Measurements from ENCODE around the gene SLAMF1. TPM values are rescaled to one million over a fixed set of nuclear protein-coding genes. Genes with fewer than 3 reads are reported as not detected.

The SLAMF1 gene
- polyA plus RNA-seq, 1 donor: not detected

DNA sequence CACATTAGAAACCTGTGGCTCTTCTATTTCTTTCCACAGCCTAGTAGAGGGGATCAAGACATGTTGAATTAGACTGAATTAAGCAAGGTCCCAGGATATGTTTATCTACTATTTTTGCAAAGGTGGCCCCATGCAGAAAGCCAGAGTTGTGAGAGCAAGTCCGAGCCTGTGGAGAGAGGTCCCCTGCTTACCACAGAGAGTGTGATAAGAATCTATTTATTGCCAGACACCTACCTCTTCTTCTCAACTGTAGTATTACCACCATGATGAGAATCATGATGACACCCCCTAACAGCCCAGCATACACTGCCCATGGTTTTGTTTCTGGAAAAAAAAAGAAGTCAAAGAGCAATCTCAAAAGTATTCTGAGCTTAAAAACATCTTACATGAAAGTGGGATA, 23.0 kb downstream of the SLAMF1 start:
- no peak for DNase-seq

DNA sequence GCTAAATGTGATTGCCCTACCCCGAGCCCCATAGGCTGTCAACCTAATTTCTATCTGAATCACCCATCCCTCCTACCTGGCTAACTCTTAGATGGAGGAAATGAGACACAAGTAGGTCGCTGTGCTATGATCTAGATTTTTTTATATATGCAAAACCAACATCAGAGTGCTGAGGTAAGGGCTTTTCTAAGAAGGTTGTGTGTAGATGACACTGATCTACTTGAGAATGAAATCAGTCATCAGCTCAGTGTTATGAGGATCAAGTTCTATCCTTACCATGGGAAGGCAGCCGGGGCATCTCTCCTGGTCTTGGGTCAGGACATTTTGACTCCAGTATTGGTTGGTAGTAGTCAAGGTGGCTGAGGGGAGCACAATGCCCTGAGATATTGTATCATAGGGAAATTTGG, 23.6 kb downstream of the SLAMF1 start:
- no peak for DNase-seq

DNA sequence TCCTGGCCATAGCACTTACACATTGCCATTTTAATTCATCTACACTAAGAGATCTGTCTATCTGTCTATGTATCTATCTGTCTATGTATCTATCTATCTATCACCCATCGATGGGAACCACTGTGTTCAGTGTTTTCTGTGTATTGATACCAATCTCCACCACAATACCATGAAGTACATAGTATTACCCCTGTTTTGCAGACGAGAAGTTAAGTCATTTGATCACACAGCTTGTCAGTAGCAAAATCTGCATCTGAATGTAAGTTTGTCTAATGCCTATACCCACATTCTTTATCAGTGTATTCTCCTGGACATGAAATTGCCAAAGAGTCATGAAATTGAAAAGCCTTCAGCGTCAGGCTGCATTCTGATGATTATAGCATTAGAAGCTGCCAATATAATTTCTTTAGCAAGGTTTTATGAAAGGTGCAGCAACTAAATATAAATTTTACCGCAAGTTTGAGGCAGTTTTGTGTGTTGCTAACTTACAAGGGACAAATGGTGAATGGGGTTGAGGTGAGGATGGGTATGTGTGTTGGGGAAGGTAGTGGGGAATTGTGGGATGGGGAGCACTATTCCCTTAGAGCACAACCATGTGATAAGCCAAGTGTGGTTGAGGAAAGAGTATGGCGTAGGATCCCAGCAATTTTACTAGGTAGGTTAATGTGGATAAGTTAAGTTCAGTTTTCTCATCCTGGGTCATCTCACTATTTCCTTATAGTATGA, 24.2 kb downstream of the SLAMF1 start:
- no peak for DNase-seq

DNA sequence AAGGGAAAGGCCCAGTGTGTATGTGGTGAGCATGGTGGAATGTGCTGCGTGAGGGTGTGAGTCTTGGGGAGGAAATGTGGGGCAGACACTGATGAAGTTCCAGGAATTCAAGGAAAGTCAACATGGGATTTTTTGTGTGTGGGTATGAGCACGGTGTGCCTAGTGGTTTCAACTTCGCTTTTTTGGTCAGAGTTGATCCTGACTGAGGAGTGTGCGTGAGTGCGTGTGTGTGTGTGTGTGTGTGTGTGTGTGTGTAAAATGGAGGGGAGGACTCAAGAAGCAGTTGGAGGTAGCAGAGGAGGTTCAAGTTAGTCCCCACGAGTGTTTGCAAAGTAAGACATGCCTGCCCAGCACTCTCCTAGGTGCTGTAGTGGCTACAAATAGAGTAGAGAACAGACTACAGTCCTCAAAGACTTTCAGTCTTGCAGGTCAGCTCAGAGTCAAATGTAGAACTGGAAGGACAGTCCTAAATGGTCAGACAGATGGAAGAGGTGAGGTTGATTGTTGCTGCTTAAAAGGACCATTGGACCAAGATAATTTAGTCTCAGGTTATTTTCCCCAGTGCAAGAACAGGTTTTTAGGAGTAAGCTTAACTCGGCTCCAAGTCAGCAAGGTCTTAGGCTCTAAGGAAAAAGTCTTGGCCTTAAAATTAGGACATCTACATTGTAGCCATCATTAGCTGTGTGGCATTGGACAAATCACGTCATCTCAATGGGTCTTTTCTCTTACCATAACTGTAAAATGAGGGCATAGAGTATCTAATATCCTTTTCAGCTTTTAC, 25.0 kb downstream of the SLAMF1 start:
- no peak for DNase-seq

DNA sequence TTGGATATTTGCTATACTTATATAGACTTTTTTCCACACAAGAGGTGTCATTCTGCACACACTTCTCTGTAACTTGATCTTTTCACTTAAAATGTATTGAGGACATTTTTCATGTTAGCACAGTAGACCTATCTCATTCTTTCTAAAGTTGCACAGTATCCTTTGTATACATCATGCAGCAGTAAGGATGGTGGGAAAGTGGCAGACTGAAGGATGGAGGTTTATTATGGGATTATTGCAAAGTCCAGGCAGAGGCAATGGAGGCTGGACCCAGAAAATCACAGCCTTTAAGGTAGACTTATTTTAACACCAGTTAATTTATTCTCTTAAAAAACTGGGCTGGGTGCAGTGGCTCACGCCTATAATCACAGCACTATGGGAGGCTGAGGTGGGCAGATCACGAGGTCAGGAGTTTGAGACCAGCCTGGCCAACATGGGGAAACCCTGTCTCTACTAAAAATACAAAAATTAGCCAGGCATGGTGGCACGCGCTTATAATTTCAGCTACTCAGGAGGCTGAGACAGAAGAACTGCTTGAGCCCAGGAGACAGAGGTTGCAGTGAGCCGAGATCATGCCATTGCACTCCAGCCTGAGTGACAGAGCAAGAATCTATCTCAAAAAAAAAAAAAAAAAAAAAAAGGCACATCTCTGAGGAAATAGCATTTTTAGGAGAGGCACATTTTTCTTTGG, 25.8 kb downstream of the SLAMF1 start:
- DNase-seq: no peak

DNA sequence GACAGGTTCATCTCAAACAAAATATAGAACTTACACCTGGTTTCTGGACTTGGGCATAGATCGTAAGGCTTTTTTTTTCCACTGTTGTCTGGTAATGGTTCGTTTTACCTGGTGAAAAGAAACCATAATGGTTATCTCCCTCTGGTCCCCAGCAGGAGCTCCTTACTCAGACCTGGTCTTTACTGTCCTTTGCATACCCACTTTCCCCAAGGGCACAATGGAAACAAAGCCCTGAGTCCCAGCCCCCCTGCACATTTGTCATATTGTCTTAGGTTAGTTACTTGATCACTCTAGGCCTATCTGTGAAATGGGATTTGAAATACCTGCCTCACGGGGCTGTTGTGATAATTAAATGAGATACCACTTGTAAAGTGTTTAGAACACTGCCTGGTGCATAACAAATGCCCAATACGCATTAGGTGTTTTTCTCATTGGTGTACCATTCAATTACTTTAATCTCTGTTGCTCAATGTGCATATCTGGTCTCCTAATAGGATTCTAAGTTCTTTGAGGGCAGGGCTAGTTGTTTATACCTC, 27.0 kb downstream of the SLAMF1 start:
- DNase-seq: no peak

DNA sequence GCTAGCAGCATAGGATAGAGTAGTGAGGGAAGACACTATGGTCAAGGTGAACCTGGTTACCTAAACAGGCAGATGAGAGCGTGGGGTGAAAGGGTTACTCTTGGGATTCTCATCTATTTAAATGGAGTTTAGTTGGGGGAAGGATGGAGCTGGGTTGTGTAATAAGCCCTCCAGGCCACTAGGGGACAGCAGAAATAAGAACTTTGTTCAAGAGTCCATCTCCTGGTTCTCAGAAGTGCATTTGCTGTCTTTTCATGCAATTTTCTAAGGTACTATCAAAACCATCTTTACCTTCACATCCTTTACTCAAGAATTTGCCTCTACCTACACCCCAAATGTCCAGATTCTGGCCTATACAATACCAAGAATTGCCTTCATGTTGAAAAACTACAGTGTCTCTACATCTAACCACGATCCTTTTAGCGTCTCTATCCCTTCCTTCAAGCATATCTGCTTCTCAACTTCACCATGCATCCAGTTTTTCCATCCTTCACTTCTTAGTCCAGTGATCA, 28.0 kb downstream of the SLAMF1 start:
- DNase-seq: no peak

DNA sequence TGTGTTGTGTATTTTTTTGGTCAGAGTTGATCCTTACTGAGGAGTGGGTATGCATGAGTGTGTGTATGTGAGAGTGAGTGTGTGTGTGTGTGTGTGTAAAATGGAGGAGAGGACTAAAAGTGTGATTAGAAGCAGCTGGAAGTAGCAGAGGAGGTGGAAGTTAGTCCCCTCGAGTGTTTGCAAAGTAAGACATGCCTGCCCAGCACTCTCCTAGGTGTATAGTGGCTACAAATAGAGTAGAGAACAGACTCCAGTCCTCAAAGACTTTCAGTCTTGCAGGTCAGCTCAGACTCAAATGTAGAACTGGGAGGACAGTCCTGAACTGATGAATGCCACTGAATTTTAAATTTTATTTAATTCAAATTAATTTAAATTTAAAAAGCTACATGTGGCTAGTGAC, 28.5 kb downstream of the SLAMF1 start:
- DNase-seq: no peak

DNA sequence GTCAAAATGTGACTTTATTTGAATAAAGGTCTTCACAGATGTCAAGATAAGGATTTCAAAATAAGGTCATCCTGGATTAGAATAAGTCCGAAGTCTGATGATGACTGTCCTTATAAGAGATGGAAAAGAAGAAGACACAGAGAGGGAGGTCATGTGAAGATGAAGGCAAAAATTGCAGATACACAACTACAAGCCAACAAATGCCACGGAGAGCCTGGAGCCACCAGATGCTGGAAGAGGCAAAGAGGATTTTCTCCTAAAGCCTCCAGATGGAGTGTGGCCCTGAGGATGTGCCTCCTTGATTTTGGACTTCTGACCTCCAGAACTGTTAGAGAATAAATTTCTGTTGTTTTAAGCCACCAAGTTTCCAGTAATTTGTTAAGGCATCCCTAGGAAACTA, 31.2 kb downstream of the SLAMF1 start:
- DNase-seq: no peak

DNA sequence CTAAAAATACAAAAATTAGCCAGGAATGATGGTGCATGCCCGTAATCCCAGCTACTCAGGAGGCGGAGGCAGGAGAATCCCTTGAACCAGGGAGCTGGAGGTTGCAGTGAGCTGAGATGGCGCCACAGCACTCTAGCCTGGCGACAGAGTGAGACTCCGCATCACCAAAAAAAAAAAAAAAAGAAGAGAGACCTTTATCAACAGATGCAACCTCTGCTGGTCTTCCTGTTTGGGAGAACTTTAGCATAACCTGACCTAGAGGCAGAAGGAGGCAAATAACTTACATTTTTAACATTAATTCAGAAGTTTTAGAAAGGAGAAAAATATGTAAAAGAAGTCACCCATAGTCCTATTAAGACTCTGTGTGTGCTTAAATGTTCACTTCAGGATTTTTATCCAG, 32.4 kb downstream of the SLAMF1 start:
- no peak for DNase-seq

DNA sequence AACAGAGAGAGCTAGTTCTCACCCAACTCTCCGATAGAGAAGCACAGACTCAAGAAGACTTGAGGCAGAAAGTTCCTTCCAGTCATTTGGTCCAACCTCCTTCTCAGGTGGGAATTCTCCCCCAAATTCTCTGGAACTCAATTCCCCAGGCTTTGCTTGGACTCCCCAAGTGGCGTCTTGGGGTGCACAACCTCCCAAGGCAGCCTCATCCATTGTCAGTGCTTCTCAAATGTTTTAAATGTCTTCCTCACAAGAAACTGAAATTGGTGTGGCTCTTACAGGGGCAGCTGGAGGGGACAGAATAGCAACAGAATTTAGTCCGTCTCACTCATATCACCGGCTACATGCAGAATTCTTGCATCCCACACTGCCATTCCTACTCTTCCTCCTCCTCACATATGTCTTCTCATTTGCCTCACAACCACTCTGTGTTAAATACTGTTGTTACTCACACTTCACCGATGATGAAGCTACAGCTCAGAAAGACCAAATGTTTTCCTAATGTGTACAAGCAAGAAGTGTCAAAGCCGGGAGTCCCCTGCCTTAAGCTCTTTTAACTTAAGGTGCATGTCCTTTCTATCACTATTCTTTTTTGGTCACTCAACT, 34.1 kb downstream of the SLAMF1 start:
- DNase-seq: no peak

DNA sequence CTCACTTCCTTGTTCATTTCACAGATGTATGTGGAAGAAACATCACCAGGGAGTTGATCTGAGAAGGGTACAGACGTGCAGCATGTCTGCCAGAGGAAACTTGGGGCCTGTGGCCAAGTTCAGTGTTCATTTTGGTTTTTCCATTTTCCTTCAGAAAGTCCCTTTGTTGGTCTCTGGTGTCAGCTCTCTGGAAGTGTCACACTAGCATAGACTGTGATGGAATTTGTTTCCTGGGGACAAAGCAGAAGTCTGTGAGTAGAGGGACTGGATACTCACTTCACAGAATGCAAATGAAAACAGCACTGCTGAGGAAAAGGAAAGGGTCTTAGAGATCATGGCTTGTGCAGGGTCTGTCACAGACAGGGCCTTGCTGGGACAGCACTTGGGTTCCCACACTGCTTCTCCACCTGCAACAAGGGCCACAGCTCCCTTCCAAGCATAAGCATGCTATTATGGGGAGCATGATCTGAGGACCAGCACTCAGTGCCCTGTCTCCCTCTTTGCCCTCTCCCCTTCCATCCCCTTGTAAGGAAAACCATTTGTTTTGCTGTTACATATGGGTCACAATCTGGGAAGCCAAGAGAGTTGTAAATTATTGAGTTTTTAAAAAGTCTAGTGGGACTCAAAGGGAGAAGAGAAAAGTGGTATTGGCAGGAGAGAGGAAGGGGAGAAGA, 36.1 kb downstream of the SLAMF1 start:
- no peak for DNase-seq

DNA sequence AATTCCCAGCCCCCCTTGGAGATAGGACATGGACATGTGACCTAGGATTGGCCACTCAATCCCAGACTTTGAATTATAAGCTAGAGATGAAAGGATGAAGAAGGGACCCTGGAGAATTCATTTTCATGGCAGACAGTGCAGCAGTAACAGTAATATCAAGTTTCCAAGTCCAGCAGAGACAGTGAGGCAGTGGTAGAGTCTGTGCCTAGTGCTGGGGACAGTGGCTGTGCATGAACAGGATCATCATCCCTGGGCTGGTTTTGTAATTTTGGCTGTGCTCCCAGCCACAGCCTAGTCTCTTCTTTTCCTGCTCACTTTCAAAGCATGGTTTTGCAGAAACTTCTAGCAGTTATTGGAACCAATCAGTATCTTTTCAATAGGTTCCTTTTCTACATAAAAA, 37.9 kb downstream of the SLAMF1 start:
- no peak for DNase-seq

DNA sequence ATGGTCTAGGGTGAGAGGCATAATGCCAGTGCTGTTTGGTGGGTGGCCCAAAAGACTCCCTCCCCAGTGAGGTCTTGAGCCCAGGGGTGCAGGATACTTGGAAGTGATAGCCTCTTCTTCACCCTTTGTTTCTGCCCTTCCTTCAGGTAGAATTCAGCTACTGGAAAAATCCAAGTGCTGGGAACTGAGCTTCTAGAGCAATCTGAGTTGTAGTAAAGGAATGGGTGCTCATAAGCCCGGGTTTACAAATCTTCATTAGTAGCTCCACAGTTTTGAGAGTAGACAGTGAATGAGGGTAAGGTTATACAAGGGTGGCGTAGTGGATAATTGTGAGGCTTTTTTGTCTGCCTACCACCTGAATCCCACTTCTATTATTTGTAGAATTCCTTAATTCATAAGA, 38.3 kb downstream of the SLAMF1 start:
- no peak for DNase-seq

DNA sequence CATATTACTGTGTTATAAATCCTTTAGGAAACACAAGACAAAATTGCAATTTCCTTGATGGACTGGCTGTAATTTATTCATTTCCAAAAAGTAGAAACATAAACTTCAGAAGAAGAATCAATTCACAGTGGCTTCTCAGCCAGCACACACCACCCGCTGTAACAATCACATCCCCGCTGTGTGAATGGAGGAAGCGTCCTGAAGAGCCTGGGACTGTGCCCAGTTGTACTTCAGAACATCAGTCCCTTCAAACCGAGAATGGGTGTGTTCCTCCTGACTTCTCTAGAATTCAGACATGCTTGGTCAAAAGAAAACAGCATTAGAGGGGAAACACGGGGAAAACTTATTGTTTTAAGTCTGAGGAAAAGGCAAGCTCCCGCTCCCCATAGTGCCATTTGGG, 38.8 kb downstream of the SLAMF1 start:
- DNase-seq: no peak

DNA sequence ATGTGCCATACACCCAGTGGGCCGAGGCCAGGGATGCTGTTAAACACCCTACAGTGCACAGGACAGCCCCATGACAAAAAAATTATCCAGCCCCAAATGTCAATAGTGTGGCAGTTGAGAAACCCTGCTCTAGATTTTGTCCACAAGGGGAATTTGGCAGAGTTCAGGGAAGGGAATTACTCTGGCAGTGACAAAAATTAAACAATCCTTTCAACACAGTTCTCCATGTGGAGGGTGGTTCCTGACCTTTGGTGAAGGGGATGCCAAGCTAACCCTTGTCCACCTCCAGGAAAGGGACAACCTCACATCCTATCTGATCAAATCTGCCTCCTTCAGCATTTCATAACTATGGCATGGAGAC, 39.2 kb downstream of the SLAMF1 start:
- DNase-seq: no peak

DNA sequence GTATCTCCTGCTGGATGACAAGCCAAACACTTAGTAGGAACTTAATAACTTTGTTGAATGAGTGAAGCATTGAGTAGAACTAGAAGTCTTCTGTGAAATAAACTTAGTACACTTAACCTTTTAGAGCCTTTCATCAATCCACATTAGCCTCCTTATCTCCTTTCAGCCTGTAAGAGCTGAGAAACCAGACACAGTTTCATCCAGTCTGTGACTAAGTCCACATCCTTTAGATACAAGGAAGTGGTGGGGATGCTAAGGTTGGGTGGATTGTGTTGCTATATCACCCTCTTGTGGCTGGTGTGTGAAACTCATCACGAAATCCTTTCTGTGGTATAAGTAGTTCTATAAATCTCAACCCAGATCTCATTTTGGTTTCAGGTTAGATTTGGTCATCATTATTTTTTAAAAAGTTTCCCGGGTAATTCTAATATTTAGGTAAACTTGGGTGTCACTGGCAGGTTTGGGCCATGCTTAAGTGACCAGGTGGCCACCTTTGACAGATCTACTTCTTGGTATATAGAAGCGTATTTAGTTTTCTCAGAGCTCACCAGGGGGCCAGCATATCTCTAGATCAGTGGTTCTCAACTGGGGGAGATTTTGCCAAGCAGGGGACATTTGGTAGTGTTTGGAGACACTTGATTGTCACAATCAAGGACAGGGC, 39.7 kb downstream of the SLAMF1 start:
- DNase-seq: peak; percentile 16

DNA sequence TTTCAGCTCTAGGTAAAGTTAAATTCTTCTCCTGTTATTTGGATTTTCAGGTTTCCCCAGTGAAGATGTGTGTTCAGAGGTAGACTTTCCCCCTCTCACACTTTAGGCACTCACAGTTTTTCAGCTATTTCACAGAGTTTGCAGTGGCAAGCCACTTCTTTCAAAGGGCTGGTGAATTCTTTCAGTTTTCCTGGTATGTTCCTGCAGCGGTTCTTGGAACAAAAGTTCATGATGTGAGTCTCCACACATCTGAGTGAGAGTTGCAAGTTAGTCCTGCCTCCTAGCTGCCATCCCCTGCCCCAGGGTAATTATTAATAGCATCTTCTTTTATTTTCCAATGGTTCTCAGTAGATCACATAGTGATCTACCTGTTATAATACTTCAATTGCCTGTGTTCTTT, 40.2 kb downstream of the SLAMF1 start:
- no peak for DNase-seq

DNA sequence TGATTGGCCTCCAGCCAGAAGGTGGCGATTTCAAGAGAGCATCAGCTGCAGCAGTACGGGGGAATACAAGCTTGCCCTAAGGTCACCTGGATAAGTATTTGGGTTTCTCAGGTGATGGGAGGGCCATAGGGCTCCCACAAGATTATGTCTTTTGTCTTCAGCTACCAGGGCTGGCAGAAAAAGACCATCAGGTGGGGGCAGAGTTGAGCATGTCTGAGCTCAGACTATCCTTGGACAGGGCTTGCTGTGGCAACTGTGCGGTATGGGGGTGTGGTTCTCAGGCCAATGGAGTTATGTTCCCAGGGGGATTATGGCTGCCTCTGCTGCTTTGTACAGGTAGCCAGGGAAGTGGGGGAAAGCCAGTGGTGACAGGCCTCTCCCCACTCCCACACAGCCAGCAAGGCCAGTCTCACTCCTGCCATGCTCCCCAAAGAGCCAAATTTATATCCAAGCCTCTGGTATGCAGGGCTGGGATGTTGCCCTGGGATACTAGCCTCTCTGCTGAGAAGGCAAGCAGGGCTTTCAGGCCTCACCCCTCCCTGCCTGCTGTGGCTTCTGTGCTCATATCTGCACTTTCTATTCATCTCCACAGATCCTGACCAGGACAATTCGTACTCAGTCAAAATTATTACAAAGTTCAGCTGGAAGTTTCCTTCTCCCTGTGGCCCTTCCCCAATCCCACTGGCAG, 40.9 kb downstream of the SLAMF1 start:
- no peak for DNase-seq

DNA sequence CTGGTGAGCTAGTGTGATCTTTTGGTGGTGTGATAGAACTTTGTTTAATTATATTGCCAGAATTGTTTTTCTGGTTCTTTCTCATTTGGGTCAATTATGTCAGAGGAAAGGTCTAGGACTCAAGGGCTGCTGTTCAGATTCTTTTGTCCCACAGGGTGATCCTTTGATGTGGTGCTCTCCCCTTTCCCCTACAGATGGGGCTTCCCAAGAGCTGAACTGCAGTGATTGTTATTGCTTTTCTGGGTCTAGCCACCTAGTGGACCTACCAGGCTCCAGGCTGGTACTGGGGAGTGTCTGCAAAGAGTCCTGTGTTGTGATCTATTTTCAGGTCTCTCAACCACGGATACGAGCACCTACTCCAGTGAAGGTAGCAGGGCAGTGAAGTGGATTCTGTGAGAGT, 41.6 kb downstream of the SLAMF1 start:
- DNase-seq: no peak

DNA sequence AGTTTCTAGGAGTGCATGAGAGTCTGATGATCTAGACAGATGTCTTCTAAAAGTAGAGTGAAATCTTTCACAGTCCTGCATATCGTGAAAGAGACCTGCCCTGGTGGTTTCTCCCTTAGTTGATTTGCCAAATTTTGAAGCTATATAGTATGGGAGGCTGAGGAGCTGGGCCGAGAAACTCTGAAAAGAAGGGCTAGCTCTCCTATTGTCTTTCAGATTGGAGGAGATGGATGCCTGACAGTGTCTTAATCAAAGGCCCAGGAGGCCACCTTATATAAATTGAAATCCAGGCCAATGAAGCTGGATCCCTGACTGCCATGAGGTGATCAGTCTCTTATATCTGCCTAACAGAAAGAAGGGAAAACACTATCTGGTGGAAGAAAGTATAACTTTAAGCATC, 49.1 kb downstream of the SLAMF1 start:
- DNase-seq: no peak
